SK-N-SH treated with all-trans-retinoic acid at 6 μM for 48 hours (cell line): Measurements from ENCODE around the gene CCNJ.

Experiments
- CREB5 ChIP-seq: fragments of 250-450 bp; sonication (Bioruptor Pico); IDR thresholded peaks from 2 replicates; pipeline ENCODE4 v1.5.1; 2020; ENCODE audit warnings: low read depth, mild to moderate bottlenecking, moderate library complexity
- CSRNP3 ChIP-seq: fragments of 250-450 bp; sonication (Bioruptor Pico); IDR thresholded peaks from 2 replicates; pipeline ENCODE4 v1.5.1; 2021; ENCODE audit warnings: mild to moderate bottlenecking, moderate library complexity
- GLIS3 ChIP-seq: fragments of 250-450 bp; sonication (Bioruptor Pico); IDR thresholded peaks from 2 replicates; pipeline ENCODE4 v1.5.0; 2020; ENCODE audit warnings: mild to moderate bottlenecking, moderate library complexity
- ISL1 ChIP-seq: fragments of 250-450 bp; sonication (Bioruptor Pico); IDR thresholded peaks from 2 replicates; pipeline ENCODE4 v2.1.2; 2022; ENCODE audit warnings: mild to moderate bottlenecking, moderate library complexity
- OSR1 ChIP-seq: fragments of 250-450 bp; sonication (Bioruptor Pico); IDR thresholded peaks from 2 replicates; pipeline ENCODE4 v1.8.0; 2022; ENCODE audit warnings: moderate library complexity, mild to moderate bottlenecking, inconsistent platforms
- PATZ1 ChIP-seq: fragments of 250-450 bp; sonication (Bioruptor Pico); IDR thresholded peaks from 2 replicates; pipeline ENCODE4 v1.8.0; 2020; ENCODE audit warnings: mild to moderate bottlenecking, moderate library complexity, borderline replicate concordance
- TCF4 ChIP-seq: fragments of 250-450 bp; sonication (Bioruptor Pico); IDR thresholded peaks from 2 replicates; pipeline ENCODE4 v1.8.0; 2021; ENCODE audit warnings: mild to moderate bottlenecking, moderate library complexity, borderline replicate concordance
- TOX ChIP-seq: fragments of 250-450 bp; sonication (Bioruptor Pico); IDR thresholded peaks from 2 replicates; pipeline ENCODE4 v1.8.0; 2021; ENCODE audit warnings: mild to moderate bottlenecking, moderate library complexity, borderline replicate concordance
- TSHZ2 ChIP-seq: fragments of 250-450 bp; sonication (Bioruptor Pico); IDR thresholded peaks from 2 replicates; pipeline ENCODE4 v1.5.0; 2020; ENCODE audit warnings: mild to moderate bottlenecking, moderate library complexity
- ZNF70 ChIP-seq: fragments of 450-650 bp; formaldehyde crosslinking; IDR thresholded peaks from 2 replicates; pipeline ENCODE4 v1.5.0; 2020; ENCODE audit warnings: mild to moderate bottlenecking, moderate library complexity

GRCh38 chr10:96093948-96094347 lies 50.6 kb downstream of the CCNJ start:
- TF ChIP-seq CSRNP3: no peak
- no peak for TF ChIP-seq PATZ1 (CRISPR knock-in tag)
- TF ChIP-seq TSHZ2 (CRISPR knock-in tag): no peak
- TF ChIP-seq TOX: no peak
- no peak for TF ChIP-seq ZNF70 (CRISPR knock-in tag)
- no peak for TF ChIP-seq GLIS3 (CRISPR knock-in tag)
- TF ChIP-seq CREB5: no peak
- no peak for TF ChIP-seq OSR1 (CRISPR knock-in tag)
- TF ChIP-seq ISL1: no peak
- no peak for TF ChIP-seq TCF4 (CRISPR knock-in tag)
